GM18511 (cell line): ENCODE data around the gene NR3C2.

Experiments used
- ATAC-seq: cut with Tn5 transposase; IDR thresholded peaks from one replicate; pipeline ENCODE4 v1.9.1; 2021; ENCODE audit warnings: mild to moderate bottlenecking, moderate library complexity; ENCODE audit not compliant: unreplicated experiment

Gene NR3C2

DNA sequence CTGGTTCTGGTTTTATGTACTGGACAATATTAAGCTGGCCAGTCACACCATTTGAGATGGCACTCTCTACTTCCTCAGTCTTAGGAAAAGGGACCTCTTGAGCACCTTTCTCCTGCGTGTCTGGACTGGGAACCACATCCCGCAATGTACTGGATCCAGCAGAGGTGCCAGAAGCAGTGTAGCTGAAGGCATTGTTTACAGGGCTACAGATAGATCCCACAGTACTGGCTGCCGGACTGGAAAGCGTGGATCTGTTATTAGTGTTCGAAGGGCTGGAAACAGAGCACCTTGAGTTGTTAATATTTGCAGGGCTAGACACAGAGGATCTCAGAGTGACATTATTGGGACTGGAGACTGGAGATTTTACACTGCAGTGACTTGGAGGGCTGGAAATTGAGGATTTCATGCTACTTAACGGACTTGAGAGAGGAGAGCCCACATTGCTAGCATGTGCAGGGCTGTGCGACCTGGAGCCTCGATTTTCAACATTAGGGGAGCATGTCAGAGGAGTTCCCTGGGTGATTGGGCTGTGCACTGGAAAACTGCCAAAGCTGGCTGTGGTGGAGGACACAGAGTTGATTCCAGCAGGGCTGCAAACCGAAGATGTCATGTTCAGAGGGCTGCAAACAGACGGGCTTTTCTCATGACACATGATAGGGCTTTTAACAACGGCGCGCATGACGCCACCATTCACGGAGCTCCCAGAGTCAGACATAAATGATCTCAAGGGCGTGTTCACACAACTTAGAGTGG, 6.4 kb downstream of the NR3C2 start:
- no peak for ATAC-seq

- ATAC-seq: peak; percentile 74
These were observed 8.0 kb downstream of the NR3C2 start for GRCh38 chr4:148434075-148434773.

DNA sequence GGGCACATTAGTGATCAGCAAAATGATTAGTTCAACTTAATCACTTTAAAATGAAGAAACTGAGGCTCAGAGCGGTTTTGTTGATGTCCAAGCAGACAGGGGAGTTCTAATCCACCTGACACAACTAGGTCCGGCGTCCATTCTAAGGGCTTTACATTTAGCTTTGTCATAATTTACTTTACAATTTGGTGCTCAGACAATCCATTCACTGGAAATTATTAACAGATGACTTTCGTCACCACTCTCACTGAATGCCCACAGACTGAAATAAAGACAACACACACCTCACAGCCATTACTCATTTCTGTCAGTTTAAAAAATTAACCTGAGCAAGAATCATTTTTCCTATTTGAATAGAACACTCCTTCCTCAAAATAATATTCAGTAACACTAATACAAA, 10.8 kb downstream of the NR3C2 start:
- peak; percentile 56 for ATAC-seq

DNA sequence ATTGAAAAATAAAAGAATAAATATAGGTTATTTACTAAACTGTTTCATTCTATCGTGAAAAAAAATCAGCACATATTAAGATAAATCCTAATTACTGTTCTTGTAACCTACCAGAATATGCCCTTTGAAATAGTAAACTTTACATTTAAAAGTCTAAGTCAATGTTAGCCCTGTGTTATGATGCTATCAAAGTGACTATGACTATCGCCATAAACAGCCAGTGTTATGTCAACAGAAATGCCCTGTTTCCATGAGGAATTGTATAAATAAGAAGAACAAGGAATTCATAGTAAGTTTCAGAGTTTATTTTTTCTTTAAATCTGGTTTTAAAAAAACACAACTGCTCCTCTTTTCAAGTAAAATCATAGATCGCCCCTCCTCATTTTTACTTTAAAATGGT, 11.4 kb downstream of the NR3C2 start:
- ATAC-seq: no peak

DNA sequence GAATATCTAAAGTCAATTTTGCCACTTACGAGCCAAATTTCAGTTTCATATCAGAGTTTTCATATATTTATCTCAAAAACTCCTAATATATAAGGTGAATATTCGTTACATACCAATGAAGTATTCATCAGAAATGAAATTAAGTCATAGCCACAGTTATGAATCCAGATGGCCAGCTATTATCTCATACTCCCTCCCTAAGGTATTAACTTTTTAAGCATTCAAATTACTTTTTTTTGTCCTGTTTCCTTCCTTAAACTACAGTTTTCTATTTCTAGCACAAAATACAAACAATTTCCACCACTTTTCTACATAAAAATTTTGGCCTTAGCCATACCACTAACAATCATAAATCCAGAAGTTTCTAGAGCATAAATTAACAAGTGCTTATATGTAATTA, 13.0 kb downstream of the NR3C2 start:
- no peak for ATAC-seq

DNA sequence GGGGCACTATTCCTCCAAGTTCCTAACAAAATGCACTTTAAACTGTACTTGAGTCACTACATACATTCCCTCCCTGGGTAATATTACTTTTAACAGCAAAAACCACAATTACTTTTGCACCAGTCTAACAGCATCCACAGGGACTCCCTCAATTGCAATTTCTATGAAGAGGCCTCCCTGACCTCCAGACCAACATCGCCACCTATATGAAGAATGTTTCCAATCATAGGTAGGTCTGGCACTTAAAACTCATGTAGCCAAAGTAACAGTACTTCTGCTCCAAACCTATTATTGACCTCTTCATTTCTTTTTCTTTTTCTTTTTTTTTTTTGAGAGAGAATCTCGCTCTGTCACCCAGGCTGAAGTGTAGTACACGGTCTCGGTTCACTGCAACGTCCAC, 15.6 kb downstream of the NR3C2 start:
- no peak for ATAC-seq

GRCh38 chr4:148425327-148426110, 16.7 kb downstream of the NR3C2 start:
- peak; percentile 89 for ATAC-seq

DNA sequence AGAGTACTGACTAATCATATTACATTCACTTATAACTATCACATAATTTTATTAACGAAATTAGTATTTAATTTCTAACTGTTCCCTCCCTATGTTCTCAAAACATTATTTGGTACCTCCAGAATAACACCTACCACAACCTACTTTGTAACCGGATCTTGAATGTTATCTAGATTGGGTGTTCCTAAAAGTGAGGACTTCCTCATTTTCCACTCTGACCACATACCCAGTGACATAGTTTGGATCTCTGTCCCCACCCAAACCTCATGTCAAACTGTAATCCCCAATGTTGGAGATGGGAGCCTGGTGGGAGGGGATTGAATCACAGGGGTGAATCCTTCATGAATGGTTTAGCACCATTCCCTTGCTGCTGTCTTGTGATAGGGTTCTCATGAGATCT, 21.8 kb downstream of the NR3C2 start:
- ATAC-seq: no peak

- no peak for ATAC-seq
These were observed 26.7 kb downstream of the NR3C2 start for GRCh38 chr4:148415500-148415899.

GRCh38 chr4:148412460-148412994, 29.7 kb downstream of the NR3C2 start:
- no peak for ATAC-seq

DNA sequence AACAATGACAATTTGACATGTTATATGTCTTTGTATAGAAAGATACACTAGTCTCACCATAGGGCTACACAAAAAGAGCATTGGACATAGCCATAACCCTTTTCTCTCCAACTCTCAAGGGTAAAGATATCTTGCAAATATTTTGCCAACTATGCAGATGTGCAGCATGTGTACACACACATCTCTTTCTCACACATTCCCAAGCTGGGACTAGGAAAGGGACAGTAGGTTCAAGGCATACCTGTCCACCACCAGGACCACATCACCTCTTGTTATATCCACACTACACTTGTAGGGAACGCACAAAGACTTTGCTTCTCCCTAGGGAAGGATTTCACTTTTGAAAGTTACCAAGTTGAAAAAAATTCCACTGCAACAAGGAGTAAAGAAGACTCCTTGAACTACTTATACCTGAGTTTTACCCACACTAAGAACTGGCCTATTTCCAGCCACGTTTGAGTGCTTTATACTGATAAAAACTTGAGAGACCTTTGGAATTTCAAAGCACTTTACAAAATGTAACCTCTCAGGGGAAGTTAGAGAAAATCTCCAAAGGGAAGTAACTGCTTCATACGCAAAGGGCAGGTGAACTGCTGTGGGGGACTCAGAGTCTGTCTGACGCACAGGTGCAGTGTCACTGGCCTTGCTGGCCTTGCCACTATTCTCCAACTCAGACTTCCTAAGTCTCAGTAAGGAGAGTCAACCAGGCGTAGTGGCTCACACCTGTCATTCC, 36.9 kb downstream of the NR3C2 start:
- ATAC-seq: no peak

GRCh38 chr4:148398988-148399387, 43.2 kb downstream of the NR3C2 start:
- ATAC-seq: no peak

GRCh38 chr4:148397771-148398170, 44.4 kb downstream of the NR3C2 start:
- no peak for ATAC-seq

DNA sequence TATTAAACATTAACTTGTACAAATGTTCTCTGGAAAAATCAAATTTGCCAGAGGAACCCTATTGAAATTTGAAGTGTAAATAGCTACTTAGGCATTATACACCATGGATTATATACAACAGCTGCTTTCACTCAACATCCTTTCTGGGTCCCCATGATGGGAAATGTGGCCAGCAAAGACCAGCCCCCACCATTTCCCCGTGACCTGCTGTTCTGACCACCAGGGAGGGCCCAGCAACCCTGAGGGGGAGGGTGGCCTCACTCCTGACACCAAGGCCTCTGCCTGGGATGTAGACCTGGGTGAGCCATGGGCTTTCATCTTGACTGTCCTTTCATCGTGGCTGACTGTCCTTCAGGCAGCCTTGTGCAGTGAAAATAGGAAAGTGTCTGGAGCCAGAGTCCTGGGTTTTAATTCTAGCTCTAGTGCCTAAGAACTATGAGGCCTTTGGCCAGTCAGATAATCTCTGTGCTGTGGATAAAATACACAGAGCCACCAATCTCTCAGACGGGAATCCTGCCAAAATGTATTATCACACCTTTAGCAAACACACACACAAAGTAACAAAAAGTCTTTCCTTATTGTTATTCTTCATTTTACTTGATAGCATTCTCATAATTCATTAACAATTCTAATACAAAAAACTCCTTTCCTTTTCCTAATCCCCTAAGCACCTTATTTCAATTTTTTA, 45.1 kb downstream of the NR3C2 start:
- ATAC-seq: no peak

DNA sequence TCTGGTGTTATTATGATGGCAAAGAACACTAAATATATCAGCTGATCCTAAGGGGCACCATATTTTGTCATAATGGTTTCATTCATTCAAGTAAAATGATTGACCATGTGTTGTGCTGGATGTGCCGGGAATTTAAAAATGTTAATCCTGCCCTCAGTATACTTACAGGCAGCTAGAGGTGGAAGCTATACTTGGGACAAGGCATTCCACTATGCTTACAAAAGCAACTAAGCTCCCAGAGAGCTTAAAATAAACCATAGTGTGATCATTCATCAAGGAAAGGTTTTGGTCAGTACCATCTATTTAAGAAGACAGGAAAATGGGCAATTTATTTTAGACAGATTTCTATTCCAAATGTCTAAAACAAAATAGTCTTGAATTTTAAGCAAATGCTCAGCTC, 46.4 kb downstream of the NR3C2 start:
- ATAC-seq: no peak

GRCh38 chr4:148391056-148391455, 51.2 kb downstream of the NR3C2 start:
- ATAC-seq: no peak

DNA sequence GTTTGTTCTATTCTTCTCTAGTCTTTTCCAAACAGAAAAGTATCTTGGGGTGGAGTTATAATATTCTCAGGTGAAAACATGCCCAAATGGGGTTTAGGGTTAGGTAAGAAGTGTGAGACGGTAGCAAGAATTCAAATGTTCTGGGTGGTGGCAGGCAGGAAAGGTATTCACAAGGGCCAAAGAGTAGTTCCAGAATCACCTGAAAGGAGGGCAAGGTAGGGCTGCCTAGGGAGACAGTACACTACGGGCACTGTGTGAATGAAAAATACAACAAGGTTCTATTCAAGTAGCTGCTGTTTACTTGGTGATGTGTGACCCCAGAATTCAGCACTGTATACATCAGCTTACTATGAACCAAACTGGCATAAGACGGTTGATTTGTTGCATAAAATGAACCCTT, 51.9 kb downstream of the NR3C2 start:
- ATAC-seq: no peak

DNA sequence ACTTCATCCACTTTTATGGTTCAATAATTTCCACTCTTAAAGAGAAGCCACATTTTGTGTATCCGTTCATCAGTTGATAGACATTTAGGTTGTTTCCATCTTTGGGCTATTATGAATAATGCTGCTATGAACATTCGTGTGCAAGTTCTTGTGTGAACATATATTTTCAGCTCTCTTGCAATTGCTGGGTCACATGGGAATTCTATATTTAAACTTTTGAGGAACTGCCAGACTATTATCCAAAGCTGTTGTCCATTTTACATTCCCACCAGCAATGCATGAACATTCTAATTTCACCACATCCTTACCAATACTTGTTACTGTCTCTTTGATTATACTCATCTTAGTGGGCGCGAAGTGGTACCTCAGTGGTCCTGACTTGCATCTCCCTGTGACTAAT, 61.9 kb downstream of the NR3C2 start:
- no peak for ATAC-seq

DNA sequence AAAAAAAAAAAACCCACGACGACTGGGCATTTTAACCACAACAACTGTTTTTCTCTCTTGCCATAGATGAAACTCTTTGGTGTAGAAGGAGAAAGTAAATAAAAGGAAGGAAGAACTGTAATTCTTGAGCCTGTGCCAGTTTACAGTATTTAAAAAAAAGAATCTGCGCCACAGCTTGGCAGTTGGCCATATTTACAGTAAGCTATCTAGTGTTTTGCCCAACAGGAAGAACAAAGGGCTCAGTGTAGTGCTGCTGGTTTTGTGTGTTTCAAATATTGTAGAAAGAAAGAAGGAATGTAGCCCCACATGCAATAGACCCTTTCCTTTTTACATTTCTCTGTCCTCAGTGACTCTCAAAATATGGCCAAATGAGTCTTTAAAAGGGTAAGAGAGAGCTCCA, 66.1 kb downstream of the NR3C2 start:
- ATAC-seq: no peak

DNA sequence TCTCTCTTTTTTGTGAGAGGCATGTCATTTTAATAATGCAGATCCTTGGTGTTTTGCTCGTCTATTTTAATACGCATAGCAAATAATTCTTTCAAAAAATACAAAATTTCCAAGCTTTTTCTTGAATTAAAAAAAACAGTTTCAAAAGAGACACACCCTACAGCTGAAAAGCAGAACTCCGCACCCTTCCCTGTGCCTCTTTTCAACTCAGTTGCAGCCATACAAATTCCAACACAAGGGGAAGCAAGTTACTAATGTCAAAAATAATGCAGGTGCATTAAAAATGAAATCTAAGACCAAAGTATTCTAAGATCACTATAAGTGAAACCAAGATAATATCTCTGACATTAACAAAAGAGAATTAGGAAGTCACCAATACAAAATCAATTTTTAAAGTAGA, 66.6 kb downstream of the NR3C2 start:
- no peak for ATAC-seq
